ENCODE measurements around the gene LONRF3.

Gene LONRF3

GRCh38 chrX:119017077-119017476 is 42.7 kb downstream of the LONRF3 start:
- ChIA-PET CTCF (interaction anchor here (0.7 to 3.3 kb wide), 3 partner anchors 9 to 92 kb away, joined by 3 to 10 read pairs (median 9); no protein-coding TSS in a partner anchor), POLR2A (no interaction called here)
- H3K4me3 ChIP-seq (ENCODE audit: low read depth, low read length): no peak overlapping the region
- TF ChIP-seq ZNF10 (tag by site-specific recombination; IDR thresholded peaks at IDR 0.05) (no peak), ZFP37 (tag by site-specific recombination; IDR thresholded peaks at IDR 0.05) (no peak), TRIM28 (IDR thresholded peaks at IDR 0.05; ENCODE audit: borderline replicate concordance, low read length) (peak; percentile 47; the same call in 1 of the 2 replicates), ZFP41 (tag by site-specific recombination; IDR thresholded peaks at IDR 0.05; ENCODE audit: borderline replicate concordance) (no peak), ZNF624 (tag by site-specific recombination; IDR thresholded peaks at IDR 0.05) (no peak)
- no peak overlapping the region for H3K27ac ChIP-seq (ENCODE audit: extremely low read depth, low read depth, low read length)
- H3K4me1 ChIP-seq (ENCODE audit: control insufficient read depth, insufficient read depth, low read length): no peaks in the 10 kb centered on the region
- H3K36me3 ChIP-seq (ENCODE audit: control insufficient read depth in 2 of 2, insufficient read depth in 1 of 2, low read length in 2 of 2): peaks cover 17 to 72% of the 10 kb centered on the region in 2 experiments
- H3K9me3 ChIP-seq (ENCODE audit: control insufficient read depth, insufficient read depth, low read depth, low read length): no peaks in the 10 kb centered on the region

GRCh38 chrX:119025900-119026299 is 51.5 kb downstream of the LONRF3 start:
- no peaks in the 10 kb centered on the region for H3K4me1 ChIP-seq (ENCODE audit: control insufficient read depth, insufficient read depth, low read length)
- H3K36me3 ChIP-seq (ENCODE audit: control insufficient read depth in 2 of 2, insufficient read depth in 1 of 2, low read length in 2 of 2): peaks cover 0 to 15% of the 10 kb centered on the region in 2 experiments; a peak in 1 of 3 replicates
- H3K27ac ChIP-seq (ENCODE audit: extremely low read depth, low read depth, low read length): no peak overlapping the region
- CTCF ChIA-PET: no interaction called here
- no peaks in the 10 kb centered on the region for H3K9me3 ChIP-seq (ENCODE audit: control insufficient read depth, insufficient read depth, low read depth, low read length)
- no peak overlapping the region for H3K4me3 ChIP-seq (ENCODE audit: low read depth, low read length)
- POLR2A ChIA-PET: no interaction called here
- TF ChIP-seq ZNF488 (tag by site-specific recombination; IDR thresholded peaks at IDR 0.05) (no peak), GLIS2 (tag by site-specific recombination; IDR thresholded peaks at IDR 0.05) (no peak), ZNF416 (tag by site-specific recombination; IDR thresholded peaks at IDR 0.05) (no peak), ZNF558 (tag by site-specific recombination; IDR thresholded peaks at IDR 0.05) (no peak), ZNF701 (tag by site-specific recombination; IDR thresholded peaks at IDR 0.05) (no peak), TSHZ1 (tag by site-specific recombination; IDR thresholded peaks at IDR 0.05; ENCODE audit: borderline replicate concordance) (no peak), ZNF664 (tag by site-specific recombination; IDR thresholded peaks at IDR 0.05) (no peak), ZNF660 (tag by site-specific recombination; IDR thresholded peaks at IDR 0.05) (no peak), ZNF830 (tag by site-specific recombination; IDR thresholded peaks at IDR 0.05; ENCODE audit: low read depth) (no peak), SP2 (tag by site-specific recombination; IDR thresholded peaks at IDR 0.05) (no peak), ZNF530 (tag by site-specific recombination; IDR thresholded peaks at IDR 0.05; ENCODE audit: low read depth) (no peak), ZNF571 (tag by site-specific recombination; IDR thresholded peaks at IDR 0.05) (no peak), ZNF670 (tag by site-specific recombination; IDR thresholded peaks at IDR 0.05; ENCODE audit: low read depth) (no peak), KLF7 (tag by site-specific recombination; IDR thresholded peaks at IDR 0.05; ENCODE audit: borderline replicate concordance) (no peak), ZNF529 (tag by site-specific recombination; IDR thresholded peaks at IDR 0.05; ENCODE audit: insufficient replicate concordance) (no peak), ZNF514 (tag by site-specific recombination; IDR thresholded peaks at IDR 0.05) (no peak)

All from HEK293 (cell line).